NCI-H774 (cell line): ENCODE data around the gene GYG2.
"Not testable (repeated sequence)": the region's sequence is repeated elsewhere in the genome, so short reads cannot be mapped to it uniquely, and the experiment has no call there.

Source experiments
- DNase-seq: peaks from one replicate; lab custom pipeline; 2025; lab: John Stamatoyannopoulos, UW

The GYG2 gene

GRCh38 chrX:2828344-2828958 lies at the start of gene GYG2:
GYG2 (plus strand) TSS chrX:2828930; CDS start chrX:2830189, 1,259 bp downstream.
- DNase-seq, result no peak

- DNase-seq, result not testable (repeated sequence)
These were observed 48.1 kb upstream of the GYG2 start for GRCh38 chrX:2780472-2781225.

GRCh38 chrX:2781226-2781571 lies 47.5 kb upstream of the GYG2 start:
- DNase-seq, result no peak

- no peak for DNase-seq
These were observed 47.0 kb upstream of the GYG2 start for GRCh38 chrX:2781698-2782097.

GRCh38 chrX:2782171-2782570 lies 46.6 kb upstream of the GYG2 start:
- no peak for DNase-seq

- no peak for DNase-seq
These were observed 46.0 kb upstream of the GYG2 start for GRCh38 chrX:2782778-2783177.

- DNase-seq, result no peak
These were observed 44.7 kb upstream of the GYG2 start for GRCh38 chrX:2784026-2784425.

- no peak for DNase-seq
These were observed 43.2 kb upstream of the GYG2 start for GRCh38 chrX:2785538-2785937.

GRCh38 chrX:2788980-2789379 lies 39.8 kb upstream of the GYG2 start:
- no peak for DNase-seq

GRCh38 chrX:2789569-2789968 lies 39.2 kb upstream of the GYG2 start:
- no peak for DNase-seq

GRCh38 chrX:2793752-2794151 lies 35.0 kb upstream of the GYG2 start:
- no peak for DNase-seq

- DNase-seq, result no peak
These were observed 34.4 kb upstream of the GYG2 start for GRCh38 chrX:2794336-2794735.

GRCh38 chrX:2796808-2797207 lies 31.9 kb upstream of the GYG2 start:
- not testable (repeated sequence) for DNase-seq

GRCh38 chrX:2799369-2799768 lies 29.4 kb upstream of the GYG2 start:
- DNase-seq, result no peak

- DNase-seq, result not testable (repeated sequence)
These were observed 28.8 kb upstream of the GYG2 start for GRCh38 chrX:2799980-2800379.

GRCh38 chrX:2801223-2801622 lies 27.5 kb upstream of the GYG2 start:
- no peak for DNase-seq

GRCh38 chrX:2802376-2803090 lies 26.2 kb upstream of the GYG2 start:
- DNase-seq, result not testable (repeated sequence)

GRCh38 chrX:2803486-2803885 lies 25.2 kb upstream of the GYG2 start:
- not testable (repeated sequence) for DNase-seq

GRCh38 chrX:2804106-2804843 lies 24.5 kb upstream of the GYG2 start:
- not testable (repeated sequence) for DNase-seq

GRCh38 chrX:2804858-2805257 lies 23.9 kb upstream of the GYG2 start:
- DNase-seq, result not testable (repeated sequence)

- no peak for DNase-seq
These were observed 17.5 kb upstream of the GYG2 start for GRCh38 chrX:2811271-2811670.

GRCh38 chrX:2812161-2812907 lies 16.4 kb upstream of the GYG2 start:
- peak; percentile 2 for DNase-seq
